MM.1S (cell line): Measurements from ENCODE around the gene ATP23.

Source experiments
- DNase-seq: peaks from one replicate; pipeline ENCODE4 v3.0.0-alpha.2; 2015
- H2AFZ ChIP-seq: fragments of 300-600 bp; sonication (generic); 2 replicates; pipeline ENCODE4 v1.6.0; 2016; ENCODE audit warnings: antibody characterized with exemption, low read length
- H3F3A ChIP-seq: fragments of 300-600 bp; sonication (generic); 2 replicates; pipeline ENCODE4 v1.6.1; 2016; ENCODE audit warnings: mild to moderate bottlenecking, antibody characterized with exemption, low read length, moderate library complexity, mixed read lengths; ENCODE audit not compliant: insufficient read depth
- H3K27ac ChIP-seq: fragments of 300-600 bp; sonication (generic); 2 replicates; pipeline ENCODE4 v1.5.1; 2016; ENCODE audit warnings: mild to moderate bottlenecking, low read length
- H3K27me3 ChIP-seq: fragments of 300-600 bp; sonication (generic); replicated peaks from 2 replicates; pipeline ENCODE4 v1.6.0; 2016; ENCODE audit warnings: low read length; ENCODE audit not compliant: insufficient read depth
- H3K36me3 ChIP-seq: fragments of 300-600 bp; sonication (generic); replicated peaks from 2 replicates; pipeline ENCODE4 v1.6.1; 2016; ENCODE audit warnings: mild to moderate bottlenecking, low read length, mixed read lengths; ENCODE audit not compliant: insufficient read depth
- H3K4me1 ChIP-seq: fragments of 300-600 bp; sonication (generic); 2 replicates; pipeline ENCODE4 v1.6.1; 2016; ENCODE audit warnings: low read length, mixed read lengths
- H3K4me2 ChIP-seq: fragments of 300-600 bp; sonication (generic); 2 replicates; pipeline ENCODE4 v1.6.0; 2016; ENCODE audit warnings: low read depth, low read length
- H3K4me3 ChIP-seq: fragments of 300-600 bp; sonication (generic); 2 replicates; pipeline ENCODE4 v1.5.1; 2016; ENCODE audit warnings: low read length, mixed read lengths
- H3K79me2 ChIP-seq: fragments of 300-600 bp; sonication (generic); 2 replicates; pipeline ENCODE4 v1.6.1; 2016; ENCODE audit warnings: mixed run types, low read length, mixed read lengths
- H3K9ac ChIP-seq: fragments of 300-600 bp; sonication (generic); 2 replicates; pipeline ENCODE4 v1.6.1; 2016; ENCODE audit warnings: low read length, mixed read lengths
- H3K9me2 ChIP-seq: fragments of 300-600 bp; sonication (generic); replicated peaks from 2 replicates; pipeline ENCODE4 v1.6.1; 2016; ENCODE audit warnings: mild to moderate bottlenecking, low read length, mixed read lengths; ENCODE audit not compliant: insufficient read depth
- H3K9me3 ChIP-seq: fragments of 300-600 bp; sonication (generic); replicated peaks from 2 replicates; pipeline ENCODE4 v1.6.1; 2016; ENCODE audit warnings: mild to moderate bottlenecking, low read length, mixed read lengths; ENCODE audit not compliant: insufficient read depth
- H4K20me1 ChIP-seq: fragments of 300-600 bp; sonication (generic); 2 replicates; pipeline ENCODE4 v1.6.1; 2016; ENCODE audit warnings: mild to moderate bottlenecking, low read length, moderate library complexity, mixed read lengths; ENCODE audit not compliant: insufficient read depth
- EZH2 ChIP-seq: fragments of 300-600 bp; sonication (generic); optimal IDR thresholded peaks from 2 replicates; pipeline ENCODE3; 2017; ENCODE audit warnings: low read depth, mild to moderate bottlenecking, antibody characterized with exemption, low read length, mixed read lengths
- EZH2phosphoT487 ChIP-seq: fragments of 300-600 bp; sonication (generic); IDR thresholded peaks from 2 replicates; pipeline ENCODE4 v1.6.1; 2018; ENCODE audit warnings: antibody characterized with exemption, low read length
- TF ChIP-seq, protein P1 (sequence below): fragments of 300-600 bp; sonication (generic); IDR thresholded peaks from 2 replicates; pipeline ENCODE4 v1.5.1; 2016; ENCODE audit warnings: antibody characterized with exemption, low read length, mixed read lengths

The ATP23 gene

DNA sequence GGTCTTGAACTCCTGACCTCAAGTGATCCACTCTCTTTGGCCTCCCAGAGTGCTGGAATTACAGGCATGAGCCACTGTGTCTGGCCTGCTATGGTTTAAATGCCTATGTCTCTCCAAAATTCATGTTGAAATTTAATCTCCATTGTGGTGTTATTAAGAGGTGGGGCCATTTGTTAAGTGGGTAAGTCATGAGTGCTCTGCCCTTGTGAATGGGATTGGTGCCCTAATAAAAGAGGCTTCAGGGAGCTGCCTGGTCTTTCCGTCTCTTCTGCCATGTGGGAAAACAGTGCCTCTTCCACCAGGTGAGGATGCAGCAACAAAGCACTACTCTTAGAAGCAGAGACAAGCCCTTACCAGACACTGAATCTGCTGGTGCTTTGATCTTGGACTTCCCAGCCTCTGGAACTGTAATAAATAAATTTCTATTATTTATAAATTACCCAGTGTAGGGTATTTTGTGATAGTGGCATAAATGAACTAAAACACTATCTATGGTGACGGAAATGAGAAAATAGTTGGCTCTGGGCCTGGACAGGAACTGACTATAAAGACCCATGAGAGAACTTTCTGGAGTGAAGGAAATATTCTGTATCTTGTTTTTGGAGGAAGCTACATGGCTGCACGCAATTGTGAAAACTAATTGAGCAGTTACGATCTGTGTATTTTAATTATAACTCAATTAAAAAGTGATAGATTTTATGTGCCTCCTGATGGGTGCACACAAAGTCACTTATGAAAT is 12.1 kb upstream of the ATP23 start:
- no peaks in the 10 kb centered on the region for H3K9me2 ChIP-seq
- no peaks in the 10 kb centered on the region for H3K9me3 ChIP-seq
- no peaks in the 10 kb centered on the region for H3K36me3 ChIP-seq
- no peak for DNase-seq
- no peaks in the 10 kb centered on the region for H4K20me1 ChIP-seq
- no peak overlapping the region for H2AFZ ChIP-seq
- no peaks in the 10 kb centered on the region for H3K79me2 ChIP-seq
- H3K27ac ChIP-seq: no peak overlapping the region
- no peak overlapping the region for H3K9ac ChIP-seq
- no peak overlapping the region for H3K4me3 ChIP-seq
- no peaks in the 10 kb centered on the region for H3K27me3 ChIP-seq
- no peaks in the 10 kb centered on the region for H3K4me1 ChIP-seq
- H3K4me2 ChIP-seq: no peak overlapping the region
- no peak for TF ChIP-seq EZH2
- H3F3A ChIP-seq: no peaks in the 10 kb centered on the region

DNA sequence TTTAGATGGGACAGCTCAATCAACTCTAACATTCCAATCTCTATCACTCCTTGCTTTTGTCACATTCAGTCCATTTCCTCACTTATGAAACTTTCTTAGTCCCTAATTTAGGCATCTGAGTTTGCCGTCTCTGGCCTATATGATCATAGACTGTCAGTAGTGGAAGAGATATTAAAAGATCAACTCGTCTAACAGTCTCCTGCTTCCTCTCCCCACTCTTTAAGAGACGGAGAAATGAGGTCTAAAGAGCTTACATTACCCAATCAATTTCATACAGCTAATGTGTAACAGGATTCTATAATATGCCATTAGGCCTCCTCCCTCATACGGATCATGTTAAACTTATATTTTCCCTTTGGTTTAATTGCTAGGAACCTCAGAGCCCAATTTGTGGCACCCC is 6.5 kb upstream of the ATP23 start:
- no peaks in the 10 kb centered on the region for H3K9me2 ChIP-seq
- H4K20me1 ChIP-seq: no peaks in the 10 kb centered on the region
- H3K27ac ChIP-seq: no peak overlapping the region
- no peak overlapping the region for H2AFZ ChIP-seq
- peak overlapping the region; percentile 67; the same call in 1 of the 2 replicates for H3K4me2 ChIP-seq
- H3K4me3 ChIP-seq: peak overlapping the region; percentile 82; the same call in 1 of the 2 replicates
- no peaks in the 10 kb centered on the region for H3K36me3 ChIP-seq
- no peak overlapping the region for H3K9ac ChIP-seq
- H3F3A ChIP-seq: peaks cover 11% of the 10 kb centered on the region
- H3K9me3 ChIP-seq: no peaks in the 10 kb centered on the region
- no peak for TF ChIP-seq EZH2
- no peak for TF ChIP-seq EZH2phosphoT487
- TF ChIP-seq, protein P1, sequence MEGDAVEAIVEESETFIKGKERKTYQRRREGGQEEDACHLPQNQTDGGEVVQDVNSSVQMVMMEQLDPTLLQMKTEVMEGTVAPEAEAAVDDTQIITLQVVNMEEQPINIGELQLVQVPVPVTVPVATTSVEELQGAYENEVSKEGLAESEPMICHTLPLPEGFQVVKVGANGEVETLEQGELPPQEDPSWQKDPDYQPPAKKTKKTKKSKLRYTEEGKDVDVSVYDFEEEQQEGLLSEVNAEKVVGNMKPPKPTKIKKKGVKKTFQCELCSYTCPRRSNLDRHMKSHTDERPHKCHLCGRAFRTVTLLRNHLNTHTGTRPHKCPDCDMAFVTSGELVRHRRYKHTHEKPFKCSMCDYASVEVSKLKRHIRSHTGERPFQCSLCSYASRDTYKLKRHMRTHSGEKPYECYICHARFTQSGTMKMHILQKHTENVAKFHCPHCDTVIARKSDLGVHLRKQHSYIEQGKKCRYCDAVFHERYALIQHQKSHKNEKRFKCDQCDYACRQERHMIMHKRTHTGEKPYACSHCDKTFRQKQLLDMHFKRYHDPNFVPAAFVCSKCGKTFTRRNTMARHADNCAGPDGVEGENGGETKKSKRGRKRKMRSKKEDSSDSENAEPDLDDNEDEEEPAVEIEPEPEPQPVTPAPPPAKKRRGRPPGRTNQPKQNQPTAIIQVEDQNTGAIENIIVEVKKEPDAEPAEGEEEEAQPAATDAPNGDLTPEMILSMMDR: no peak
- peaks cover 9% of the 10 kb centered on the region; the same call in 1 of the 2 replicates for H3K79me2 ChIP-seq
- H3K4me1 ChIP-seq: peaks cover 17% of the 10 kb centered on the region
- no peak for DNase-seq
- H3K27me3 ChIP-seq: no peaks in the 10 kb centered on the region

DNA sequence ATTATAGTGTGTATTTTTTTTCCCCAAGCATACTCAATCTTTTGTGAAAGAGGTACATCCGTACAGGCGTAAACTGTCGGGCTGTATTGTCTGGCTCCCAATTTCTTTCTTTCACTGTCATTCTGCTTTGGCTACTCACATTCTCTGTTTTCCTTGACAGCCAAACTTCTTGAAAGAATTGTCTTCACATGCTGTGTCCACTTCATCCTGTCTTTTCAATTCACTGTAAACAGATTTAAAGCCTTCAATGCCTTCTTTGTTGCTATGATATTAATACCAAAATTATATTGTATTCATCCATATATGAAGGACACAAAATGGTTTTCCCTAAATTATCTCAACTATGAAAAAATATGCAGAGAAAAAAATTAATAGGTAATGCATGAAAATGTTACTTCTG is 6.0 kb upstream of the ATP23 start:
- Histone ChIP-seq H3K9ac (peak overlapping the region; percentile 89), H4K20me1 (no peaks in the 10 kb centered on the region), H3K27ac (peak overlapping the region; percentile 74; the same call in 1 of the 2 replicates), H3K4me1 (peaks cover 22% of the 10 kb centered on the region), H3K4me2 (peak overlapping the region; percentile 67), H3K9me3 (no peaks in the 10 kb centered on the region), H3K79me2 (peaks cover 9% of the 10 kb centered on the region; the same call in 1 of the 2 replicates), H3K4me3 (peak overlapping the region; percentile 82), H3F3A (peaks cover 16% of the 10 kb centered on the region), H3K36me3 (no peaks in the 10 kb centered on the region), H2AFZ (peak overlapping the region; percentile 88; the same call in 1 of the 2 replicates), H3K27me3 (no peaks in the 10 kb centered on the region), H3K9me2 (no peaks in the 10 kb centered on the region)
- DNase-seq: no peak
- no peak for TF ChIP-seq EZH2phosphoT487
- TF ChIP-seq, protein P1: no peak
- TF ChIP-seq EZH2: no peak
